WERI-Rb-1 (cell line): ENCODE results near the gene CCNT2.
"Not testable (repeated sequence)": the region's sequence is repeated elsewhere in the genome, so short reads cannot be mapped to it uniquely, and the experiment has no call there.

Source experiments
- DNase-seq: peaks from one replicate; pipeline ENCODE4 v3.0.0-alpha.2; 2020
- H3K27ac ChIP-seq: fragments of 250-450 bp; sonication (Bioruptor Pico); 2 replicates; pipeline ENCODE4 v1.5.1; 2020; ENCODE audit warnings: mild to moderate bottlenecking, moderate library complexity
- H3K27me3 ChIP-seq: fragments of 250-450 bp; sonication (Bioruptor Pico); 2 replicates; pipeline ENCODE4 v1.5.1; 2021; ENCODE audit warnings: mild to moderate bottlenecking, low read depth, moderate library complexity; ENCODE audit not compliant: insufficient read depth, severe bottlenecking
- H3K36me3 ChIP-seq: fragments of 250-450 bp; sonication (Bioruptor Pico); 2 replicates; pipeline ENCODE4 v1.5.1; 2020; ENCODE audit warnings: mild to moderate bottlenecking, moderate library complexity
- H3K4me3 ChIP-seq: 2 replicates; pipeline ENCODE4 v1.5.1; 2011; ENCODE audit warnings: low read depth, mild to moderate bottlenecking, control low read depth, low read length
- H3K9me3 ChIP-seq: fragments of 250-450 bp; sonication (Bioruptor Pico); 2 replicates; pipeline ENCODE4 v1.5.1; 2021; ENCODE audit warnings: mild to moderate bottlenecking, moderate library complexity; ENCODE audit not compliant: severe bottlenecking
- CTCF ChIP-seq: IDR thresholded peaks from 2 replicates; pipeline ENCODE4 v1.5.1; 2011; ENCODE audit warnings: low read depth, mild to moderate bottlenecking, control low read depth, inconsistent platforms, low read length

The CCNT2 gene

DNA sequence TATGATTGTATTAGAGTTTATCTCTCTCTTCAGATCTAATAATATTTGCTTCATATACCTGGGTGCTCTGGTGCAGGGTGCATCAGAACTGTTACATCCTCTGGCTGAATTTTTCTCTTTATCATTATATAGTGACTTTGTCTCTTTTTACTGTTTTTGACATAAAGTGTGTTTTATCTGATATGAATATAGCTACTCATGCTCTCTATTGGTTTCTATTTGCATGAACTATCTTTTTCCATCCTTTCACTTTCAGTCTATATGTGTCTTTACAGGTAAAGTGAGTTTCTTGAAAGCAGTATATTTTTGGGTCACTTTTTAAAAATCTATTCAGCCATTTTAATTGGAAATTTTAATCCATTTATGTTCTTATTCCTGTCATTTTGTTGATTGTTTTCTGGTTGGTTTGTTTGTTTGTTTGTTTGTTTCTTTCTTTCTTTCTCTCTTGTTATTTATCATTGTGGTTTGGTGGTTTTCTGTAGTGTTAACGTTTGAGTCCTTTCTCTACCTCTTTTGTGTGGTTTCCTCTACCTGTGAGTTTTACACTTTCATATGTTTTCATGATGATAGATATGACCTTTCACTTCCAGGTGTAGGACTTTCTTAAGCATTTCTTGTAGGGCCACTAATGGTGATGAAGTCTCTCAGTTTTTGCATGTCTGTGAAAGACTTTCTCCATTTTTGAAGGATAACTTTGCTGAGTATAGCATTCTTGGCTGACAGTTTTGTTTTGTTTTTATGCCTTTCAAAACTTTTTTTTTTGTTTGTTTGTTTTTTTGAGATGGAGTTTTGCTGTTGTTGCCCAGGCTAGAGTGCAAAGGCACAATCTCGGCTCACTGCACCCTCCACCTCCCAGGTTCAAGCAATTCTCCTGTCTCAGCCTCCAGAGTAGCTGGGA, 54.9 kb downstream of the CCNT2 start:
- no peak overlapping the region for H3K4me3 ChIP-seq
- TF ChIP-seq CTCF = no peak
- H3K9me3 ChIP-seq = peaks cover 4% of the 10 kb centered on the region
- H3K36me3 ChIP-seq = no peaks in the 10 kb centered on the region
- H3K27me3 ChIP-seq = no peaks in the 10 kb centered on the region
- no peak for DNase-seq
- no peak overlapping the region for H3K27ac ChIP-seq

DNA sequence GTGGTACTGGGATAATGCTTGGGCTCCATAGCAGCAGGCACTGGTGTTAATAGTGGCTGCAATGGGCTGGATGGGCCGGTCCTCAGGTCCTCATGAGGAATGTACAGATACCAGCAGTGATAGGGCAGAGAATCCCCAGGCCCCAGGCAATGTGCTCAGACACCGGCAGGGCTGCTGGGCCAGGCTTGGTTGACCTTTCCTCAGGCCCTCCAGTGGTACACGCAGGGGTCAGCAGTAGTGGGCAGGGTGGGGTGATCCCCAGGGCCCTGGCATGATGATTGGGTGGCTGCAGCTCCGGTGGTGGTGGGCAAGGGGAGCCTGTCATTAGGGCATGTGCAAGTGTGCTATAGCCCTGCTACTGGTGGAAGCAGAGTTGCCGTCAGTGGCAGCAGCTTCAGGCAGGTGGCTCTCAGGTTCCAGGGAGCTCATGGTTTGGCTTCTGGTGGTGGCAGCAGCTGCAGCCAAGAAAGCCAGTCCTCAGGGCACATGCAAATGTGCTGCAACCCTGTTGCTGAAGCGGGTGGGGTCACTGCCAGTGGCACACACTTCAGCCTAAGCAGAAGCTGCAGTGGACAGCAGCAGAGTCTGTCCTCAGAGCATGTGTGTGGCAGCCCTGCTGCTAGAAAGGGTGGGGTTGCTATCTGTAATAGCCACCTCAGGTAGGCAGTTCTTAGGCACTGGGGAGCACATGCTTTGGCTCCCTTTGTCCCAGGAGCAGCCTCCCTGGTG, 56.8 kb downstream of the CCNT2 start:
- no peak overlapping the region for H3K4me3 ChIP-seq
- H3K27ac ChIP-seq = no peak overlapping the region
- H3K9me3 ChIP-seq = peaks cover 4% of the 10 kb centered on the region
- H3K27me3 ChIP-seq = no peaks in the 10 kb centered on the region
- TF ChIP-seq CTCF = no peak
- no peaks in the 10 kb centered on the region for H3K36me3 ChIP-seq
- DNase-seq = no peak

- H3K9me3 ChIP-seq = no peaks in the 10 kb centered on the region
- TF ChIP-seq CTCF = no peak
- no peaks in the 10 kb centered on the region for H3K36me3 ChIP-seq
- no peak for DNase-seq
- no peaks in the 10 kb centered on the region for H3K27me3 ChIP-seq
- no peak overlapping the region for H3K27ac ChIP-seq
- H3K4me3 ChIP-seq = no peak overlapping the region
Measured at GRCh38 chr2:134976074-134976702, 57.6 kb downstream of the CCNT2 start.

GRCh38 chr2:134977104-134977503, 58.5 kb downstream of the CCNT2 start:
- H3K4me3 ChIP-seq = not testable (repeated sequence)

GRCh38 chr2:134979221-134979620, 60.6 kb downstream of the CCNT2 start:
- DNase-seq = no peak
- no peaks in the 10 kb centered on the region for H3K36me3 ChIP-seq
- H3K27me3 ChIP-seq = no peaks in the 10 kb centered on the region
- no peaks in the 10 kb centered on the region for H3K9me3 ChIP-seq
- no peak for TF ChIP-seq CTCF
- no peak overlapping the region for H3K27ac ChIP-seq
- H3K4me3 ChIP-seq = no peak overlapping the region

More at GRCh38 chr2:134977104-134977503, 58.5 kb downstream of the CCNT2 start:
- not testable (repeated sequence) for H3K9me3 ChIP-seq, H3K36me3 ChIP-seq, H3K27ac ChIP-seq, H3K27me3 ChIP-seq, DNase-seq

- H3K36me3 ChIP-seq = no peaks in the 10 kb centered on the region
- DNase-seq = no peak
- no peaks in the 10 kb centered on the region for H3K9me3 ChIP-seq
- no peak for TF ChIP-seq CTCF
- H3K27ac ChIP-seq = no peak overlapping the region
- H3K27me3 ChIP-seq = no peaks in the 10 kb centered on the region
- H3K4me3 ChIP-seq = no peak overlapping the region
Measured at GRCh38 chr2:134980639-134981038, 62.0 kb downstream of the CCNT2 start.
